Subcutaneous adipose tissue (tissue), 4 donors: ENCODE results near the gene SMIM41. TPM values are rescaled to one million over a fixed set of nuclear protein-coding genes. Genes with fewer than 3 reads are reported as not detected.

ENCODE experiments used
- total RNA-seq, 4 donors: library from RNA; depleted of rRNA; stranded (reverse); fragments of >200 nt; gene quantifications; one replicate each; pipeline ENCODE4 v1.1.0, GENCODE V29; 2016
- TF ChIP-seq, protein P1 (sequence below): fragments of 450-650 bp; IDR thresholded peaks from one replicate; pipeline ENCODE4 v1.5.1; 2016; ENCODE audit warnings: low read depth, mild to moderate bottlenecking, control low read depth, antibody characterized with exemption, moderate library complexity

The SMIM41 gene
- total RNA-seq, 4 donors from 2014 or later, result not detected

DNA sequence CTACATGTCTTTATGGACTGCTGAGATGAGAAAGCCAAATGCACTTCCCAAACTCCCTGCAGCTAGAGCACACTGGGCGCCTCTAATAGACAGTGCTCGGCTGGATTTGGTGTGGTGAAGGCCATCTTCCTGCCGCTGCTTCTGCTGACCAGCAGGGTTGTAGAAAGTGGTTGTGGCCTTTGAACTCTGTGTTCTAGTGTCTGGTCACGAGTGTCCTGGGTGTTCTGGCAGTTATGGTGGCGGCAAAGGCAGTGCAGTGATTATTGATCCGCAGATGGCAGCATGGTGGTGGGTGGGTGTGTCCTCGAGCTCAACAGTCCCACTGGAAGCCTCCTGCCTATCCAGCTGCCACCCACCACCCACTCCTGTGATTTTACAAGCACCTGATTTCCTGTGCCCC is 43.4 kb downstream of the SMIM41 start:
- TF ChIP-seq, protein P1, sequence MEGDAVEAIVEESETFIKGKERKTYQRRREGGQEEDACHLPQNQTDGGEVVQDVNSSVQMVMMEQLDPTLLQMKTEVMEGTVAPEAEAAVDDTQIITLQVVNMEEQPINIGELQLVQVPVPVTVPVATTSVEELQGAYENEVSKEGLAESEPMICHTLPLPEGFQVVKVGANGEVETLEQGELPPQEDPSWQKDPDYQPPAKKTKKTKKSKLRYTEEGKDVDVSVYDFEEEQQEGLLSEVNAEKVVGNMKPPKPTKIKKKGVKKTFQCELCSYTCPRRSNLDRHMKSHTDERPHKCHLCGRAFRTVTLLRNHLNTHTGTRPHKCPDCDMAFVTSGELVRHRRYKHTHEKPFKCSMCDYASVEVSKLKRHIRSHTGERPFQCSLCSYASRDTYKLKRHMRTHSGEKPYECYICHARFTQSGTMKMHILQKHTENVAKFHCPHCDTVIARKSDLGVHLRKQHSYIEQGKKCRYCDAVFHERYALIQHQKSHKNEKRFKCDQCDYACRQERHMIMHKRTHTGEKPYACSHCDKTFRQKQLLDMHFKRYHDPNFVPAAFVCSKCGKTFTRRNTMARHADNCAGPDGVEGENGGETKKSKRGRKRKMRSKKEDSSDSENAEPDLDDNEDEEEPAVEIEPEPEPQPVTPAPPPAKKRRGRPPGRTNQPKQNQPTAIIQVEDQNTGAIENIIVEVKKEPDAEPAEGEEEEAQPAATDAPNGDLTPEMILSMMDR, result no peak

DNA sequence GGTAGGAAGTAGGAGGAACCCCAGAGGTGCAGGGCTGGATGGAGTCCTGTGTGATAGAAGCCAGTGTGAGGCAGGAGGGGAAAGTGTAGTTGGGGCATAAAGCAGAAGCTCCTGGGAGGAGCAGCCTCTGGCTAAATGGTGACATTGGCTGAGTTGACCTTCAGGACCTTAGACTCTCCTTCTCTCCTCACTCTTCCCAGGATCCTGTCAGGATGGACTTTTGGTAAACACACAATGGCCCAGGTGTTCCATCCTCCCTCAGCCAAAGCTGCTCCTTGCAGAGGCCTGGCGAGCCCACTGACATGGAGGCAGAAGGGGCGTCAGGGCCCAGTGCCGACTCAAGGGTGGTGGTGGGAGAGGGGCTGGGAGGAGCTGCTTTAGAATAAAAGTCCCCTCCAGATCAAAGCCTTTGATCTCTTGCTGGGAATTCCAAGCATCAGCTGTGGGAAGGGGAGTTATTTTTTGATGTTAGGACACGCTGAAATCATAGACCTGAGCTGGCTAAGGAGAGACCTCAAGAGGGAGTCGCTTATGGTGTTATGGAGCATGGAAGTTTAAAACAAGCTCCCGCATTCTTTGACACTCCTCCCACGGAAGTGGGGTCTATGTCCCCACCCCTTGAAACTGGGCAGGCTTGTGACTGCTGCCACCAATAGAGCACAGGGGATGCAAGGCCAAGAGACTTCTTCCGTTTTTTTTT is 44.1 kb downstream of the SMIM41 start:
- TF ChIP-seq, protein P1, result no peak

DNA sequence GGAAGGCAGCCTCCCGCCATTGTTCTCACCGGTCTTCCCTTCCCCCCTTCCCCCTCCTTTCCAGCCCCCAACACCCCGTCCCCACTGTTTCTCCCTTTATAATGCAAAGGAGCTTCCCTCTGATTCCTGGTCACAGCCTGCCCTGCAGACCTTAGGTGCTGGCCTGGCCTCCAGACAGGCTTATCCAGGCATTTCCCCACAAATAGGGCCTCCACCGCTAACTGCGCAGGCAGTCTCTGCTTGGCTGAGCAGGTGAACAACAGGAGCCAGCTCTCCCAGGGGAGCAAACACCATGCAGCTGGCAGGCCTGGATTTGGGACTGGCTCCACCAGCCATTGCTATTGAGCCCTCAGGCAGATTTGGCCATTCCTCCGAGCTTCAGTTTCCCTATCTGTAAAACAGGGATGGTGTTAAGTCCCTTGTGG is 46.0 kb downstream of the SMIM41 start:
- TF ChIP-seq, protein P1, result no peak

DNA sequence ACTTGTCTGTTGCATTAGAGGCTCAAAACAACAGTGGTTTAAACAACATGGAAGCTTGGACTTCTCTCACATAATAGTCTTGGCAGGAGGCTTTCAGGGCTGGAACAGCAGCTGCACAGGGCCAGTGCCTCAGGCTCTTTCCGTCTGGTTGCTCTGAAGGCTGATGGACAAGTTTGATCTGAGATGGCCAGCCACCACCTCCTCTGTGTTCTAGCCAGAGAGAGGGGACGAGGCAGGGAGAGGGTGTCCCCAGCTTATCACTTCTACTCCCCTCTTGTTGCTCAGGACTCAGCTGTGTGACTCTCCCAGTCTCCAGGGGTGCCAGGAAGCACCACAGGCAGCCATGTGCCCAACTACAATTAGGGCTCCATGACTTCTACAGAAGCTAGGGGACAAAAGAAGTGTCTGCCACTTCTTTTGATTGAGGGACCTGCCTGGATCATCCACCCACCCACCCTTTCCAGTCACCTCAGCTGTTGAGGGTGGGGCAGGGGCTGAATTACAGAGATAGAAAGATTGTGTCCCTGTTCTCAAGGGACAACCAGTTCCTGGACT is 46.6 kb downstream of the SMIM41 start:
- TF ChIP-seq, protein P1, result no peak

DNA sequence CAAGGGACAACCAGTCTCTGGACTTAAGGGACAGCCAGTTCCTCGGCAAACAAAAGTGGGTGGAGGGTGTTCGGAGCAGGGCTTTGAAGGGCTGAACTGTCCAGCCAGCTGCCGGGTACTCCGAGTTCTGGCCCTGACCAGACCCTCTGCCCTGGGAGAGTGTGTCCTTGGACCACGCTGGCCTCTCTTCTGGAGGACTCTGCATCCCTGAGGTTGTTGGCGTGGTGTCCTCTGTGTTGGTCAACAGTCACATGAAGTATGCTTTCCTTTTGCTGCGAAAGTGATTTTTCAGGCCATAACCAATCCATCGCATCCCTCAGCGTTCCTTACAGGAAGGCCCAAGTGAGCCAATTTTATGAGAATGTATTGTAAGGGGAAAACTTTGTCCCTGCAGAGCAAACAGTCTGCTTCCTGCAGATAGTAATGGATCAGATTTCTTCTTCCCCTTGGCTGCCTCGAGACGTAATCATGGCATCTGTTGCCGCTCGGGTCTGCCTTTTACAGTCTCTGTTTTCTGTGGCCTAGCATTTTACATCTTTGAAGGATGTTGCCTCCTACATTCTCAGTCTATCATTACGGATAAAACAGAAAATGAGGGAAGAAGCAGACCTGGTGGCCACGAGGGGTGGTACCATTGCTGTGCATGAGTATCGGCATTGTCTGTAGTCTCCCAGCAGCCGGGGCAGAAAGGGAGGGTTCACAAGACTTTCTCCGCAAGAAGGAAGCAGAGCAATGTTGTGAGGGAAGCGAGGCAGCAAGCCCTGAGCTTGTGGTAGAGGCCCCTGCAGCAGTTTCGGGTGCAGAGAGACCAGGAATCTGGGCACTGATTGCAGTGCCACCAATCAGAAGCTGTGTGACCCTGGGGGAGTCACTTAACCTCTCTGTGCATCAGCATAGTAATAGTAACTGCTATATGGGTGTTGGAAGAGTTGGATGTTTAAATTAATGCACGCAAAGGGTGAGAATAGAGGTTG is 47.4 kb downstream of the SMIM41 start:
- TF ChIP-seq, protein P1, result no peak

DNA sequence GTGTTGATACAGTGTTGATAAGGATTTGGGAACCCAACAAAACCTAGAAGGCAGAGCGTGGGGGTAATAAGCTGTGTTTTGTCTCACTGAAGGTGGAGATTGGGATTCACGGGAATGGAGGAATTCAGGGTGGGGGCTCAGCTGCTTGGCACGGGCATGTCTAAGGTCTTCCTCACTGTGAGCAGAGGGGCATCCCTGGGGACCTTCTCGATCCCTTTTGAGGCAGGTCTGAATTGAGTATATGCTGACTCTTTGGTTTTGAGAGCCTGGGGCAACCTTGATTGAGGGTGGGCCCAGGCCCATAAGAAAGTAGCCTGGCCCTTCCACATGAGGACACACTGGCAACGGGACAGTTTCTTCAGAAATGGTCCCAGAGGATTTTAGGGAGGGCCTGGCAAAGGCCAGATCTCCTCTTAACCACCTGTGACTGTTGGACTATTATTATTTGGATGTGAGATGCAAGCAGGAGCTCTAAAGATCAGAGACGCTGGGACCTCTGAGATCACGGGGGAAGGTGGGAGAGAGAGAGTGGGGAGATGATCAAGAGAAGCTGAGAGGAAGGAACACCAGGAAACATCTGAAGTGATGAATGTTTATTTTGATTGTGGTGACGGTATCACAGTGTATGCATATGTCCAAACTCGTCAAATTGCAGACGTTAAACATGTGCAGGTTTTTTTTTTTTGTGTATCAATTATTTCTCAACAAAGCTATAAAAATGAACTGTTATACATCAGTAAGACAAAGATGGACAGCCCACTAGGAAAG is 48.4 kb downstream of the SMIM41 start:
- TF ChIP-seq, protein P1, result no peak
